HCT116 (cell line): ENCODE measurements around the gene VDAC2. TPM values are rescaled to one million over a fixed set of nuclear protein-coding genes. Genes with fewer than 3 reads are reported as not detected.
A peak's percentile ranks its signal among the peaks of the same experiment; 100 is the strongest.

Experiments used
- ATAC-seq: fragments of 200-7000 bp; cut with Tn5 transposase; 2 replicates; pipeline ENCODE4 v1.9.1; 2020; ENCODE audit warnings: mild to moderate bottlenecking, moderate library complexity
- BruUV-seq: library from RNA; stranded (reverse); fragments of 400-500 nt; replicated peaks from 2 replicates; lab custom pipeline; 2021; lab: Mats Ljungman, UMichigan
- CTCF ChIA-PET: fragments of 300-600 bp; sonication (Branson Sonifier 250); formaldehyde crosslinking; loops from one replicate; lab custom pipeline; 2021; ENCODE audit warnings: antibody characterized with exemption; lab: Charles Lee
- POLR2A ChIA-PET: fragments of 300-600, 350-600 bp; sonication (Branson Sonifier 250); formaldehyde crosslinking; loops from one replicate; lab custom pipeline; 2021; ENCODE audit warnings: antibody characterized with exemption; lab: Charles Lee
- RAD21 ChIA-PET, 2 experiments: fragments of 300-600 bp; sonication (Branson Sonifier 250); formaldehyde crosslinking; loops; one replicate each; lab custom pipeline; 2023; ENCODE audit warnings: low total read pairs in 2 of 2; ENCODE audit not compliant: uncharacterized antibody in 2 of 2, unreplicated experiment in 2 of 2, low non-redundant PET in 1 of 2; lab: Charles Lee
- DNase-seq: peaks from one replicate; pipeline ENCODE4 v3.0.0-alpha.2; 2010; ENCODE audit warnings: low read depth, low spot score
- H2AFZ ChIP-seq: fragments of 200-600 bp; shearing (Covaris generic), sonication (generic); 2 replicates; pipeline ENCODE4 v1.6.1; 2017; ENCODE audit warnings: low read depth, mixed run types, mixed read lengths, antibody characterized with exemption, low read length; ENCODE audit not compliant: poor library complexity, severe bottlenecking
- H3K27ac ChIP-seq: 2 replicates; pipeline ENCODE4 v1.5.1; 2012; ENCODE audit warnings: low read depth, low read length
- H3K27me3 ChIP-seq: fragments of 200-600 bp; sonication (generic); 2 replicates; pipeline ENCODE4 v1.6.1; 2016; ENCODE audit warnings: mixed run types, low read length, mixed read lengths; ENCODE audit not compliant: insufficient read depth
- H3K36me3 ChIP-seq, 2 experiments: fragments of 200-500 bp in 1 of 2; fragments of 200-600 bp in 1 of 2; sonication (Bioruptor generic) in 1 of 2; sonication (generic) in 1 of 2; 2 replicates each; pipeline versions ENCODE4 v1.5.1 to v1.6.1; 2014 to 2016; ENCODE audit warnings: low read length in 2 of 2, inconsistent platforms in 1 of 2, mixed read lengths in 1 of 2, mixed run types in 1 of 2; ENCODE audit not compliant: insufficient read depth in 2 of 2, control insufficient read depth in 1 of 2
- H3K4me1 ChIP-seq, 2 experiments: fragments of 200-600 bp in 1 of 2; sonication (generic) in 1 of 2; 2 replicates each; pipeline versions ENCODE4 v1.5.1 to v1.6.1; 2012 to 2017; ENCODE audit warnings: low read length in 2 of 2, inconsistent platforms in 1 of 2, mild to moderate bottlenecking in 1 of 2, mixed read lengths in 1 of 2, mixed run types in 1 of 2, moderate library complexity in 1 of 2; ENCODE audit not compliant: insufficient read depth in 2 of 2, control insufficient read depth in 1 of 2
- H3K4me2 ChIP-seq: fragments of 200-600 bp; sonication (generic); 2 replicates; pipeline ENCODE4 v1.6.1; 2017; ENCODE audit warnings: mixed run types, low read length, mixed read lengths
- H3K4me3 ChIP-seq, 2 experiments: fragments of 200-600 bp in 1 of 2; sonication (generic) in 1 of 2; replicated peaks in 1 of 2; 2 replicates each; pipeline ENCODE4 v1.5.1; 2011 to 2016; ENCODE audit warnings: low read length in 2 of 2, control low read depth in 1 of 2, low read depth in 1 of 2, mild to moderate bottlenecking in 1 of 2, mixed read lengths in 1 of 2, mixed run types in 1 of 2
- H3K79me2 ChIP-seq: fragments of 200-600 bp; sonication (generic); 2 replicates; pipeline ENCODE4 v1.6.1; 2017; ENCODE audit warnings: mild to moderate bottlenecking, mixed run types, low read length, moderate library complexity, mixed read lengths; ENCODE audit not compliant: insufficient read depth
- H3K9ac ChIP-seq: fragments of 200-600 bp; sonication (generic); 2 replicates; pipeline ENCODE4 v1.6.1; 2016; ENCODE audit warnings: low read length, mixed read lengths
- H3K9me2 ChIP-seq: fragments of 200-600 bp; sonication (generic), shearing (Covaris generic); 2 replicates; pipeline ENCODE4 v1.6.1; 2017; ENCODE audit warnings: mixed run types, mild to moderate bottlenecking, moderate library complexity; ENCODE audit not compliant: insufficient read depth
- H3K9me3 ChIP-seq, 2 experiments: fragments of 200-500 bp in 1 of 2; fragments of 200-600 bp in 1 of 2; sonication (Bioruptor generic) in 1 of 2; sonication (generic) in 1 of 2; 2 replicates each; pipeline ENCODE4 v1.6.1; 2014 to 2017; ENCODE audit warnings: low read length in 2 of 2, mixed read lengths in 2 of 2, inconsistent platforms in 1 of 2, low read depth in 1 of 2, mild to moderate bottlenecking in 1 of 2, mixed run types in 1 of 2, moderate library complexity in 1 of 2; ENCODE audit not compliant: control insufficient read depth in 1 of 2, insufficient read depth in 1 of 2
- H4K20me1 ChIP-seq: fragments of 200-600 bp; sonication (generic), shearing (Covaris generic); 2 replicates; pipeline ENCODE4 v1.6.1; 2017; ENCODE audit warnings: mixed run types, mild to moderate bottlenecking, moderate library complexity; ENCODE audit not compliant: insufficient read depth
- ATF3 ChIP-seq: IDR thresholded peaks from 2 replicates; pipeline ENCODE4 v1.6.1; 2012
- CBX3 ChIP-seq: IDR thresholded peaks from 2 replicates; pipeline ENCODE4 v1.6.1; 2012; ENCODE audit warnings: low read depth
- CEBPB ChIP-seq: IDR thresholded peaks from 2 replicates; pipeline ENCODE4 v1.6.1; 2012; ENCODE audit warnings: low read depth
- CTCF ChIP-seq, 3 experiments: fragments of 200-600 bp in 1 of 3; sonication (generic) in 1 of 3; IDR thresholded peaks in 2 of 3; conservative IDR thresholded peaks in 1 of 3; 2 replicates each; pipeline ENCODE4 v1.5.1; 2012 to 2017; ENCODE audit warnings: low read depth in 2 of 3, low read length in 2 of 3, antibody characterized with exemption in 1 of 3, borderline replicate concordance in 1 of 3, control low read depth in 1 of 3, mild to moderate bottlenecking in 1 of 3, mixed read lengths in 1 of 3, mixed run types in 1 of 3, moderate library complexity in 1 of 3; ENCODE audit not compliant: insufficient read depth in 1 of 3
- EGR1 ChIP-seq: IDR thresholded peaks from 2 replicates; pipeline ENCODE4 v1.6.1; 2012; ENCODE audit warnings: low read depth
- ELF1 ChIP-seq: IDR thresholded peaks from 2 replicates; pipeline ENCODE4 v1.6.1; 2012; ENCODE audit warnings: low read depth, borderline replicate concordance
- EZH2 ChIP-seq: fragments of 200-600 bp; sonication (generic); IDR thresholded peaks from 2 replicates; pipeline ENCODE4 v1.6.1; 2017; ENCODE audit warnings: antibody characterized with exemption, mixed run types
- FOSL1 ChIP-seq: IDR thresholded peaks from 2 replicates; pipeline ENCODE4 v1.6.1; 2012; ENCODE audit warnings: low read depth
- JUND ChIP-seq: IDR thresholded peaks from 2 replicates; pipeline ENCODE4 v1.6.1; 2012
- MAX ChIP-seq: IDR thresholded peaks from 2 replicates; pipeline ENCODE4 v1.6.1; 2012
- POLR2A ChIP-seq: IDR thresholded peaks from 2 replicates; pipeline ENCODE4 v1.7.0; 2011; ENCODE audit warnings: borderline replicate concordance; ENCODE audit not compliant: insufficient read depth, insufficient read length; ENCODE audit errors: extremely low read depth
- POLR2AphosphoS5 ChIP-seq: IDR thresholded peaks from 2 replicates; pipeline ENCODE4 v1.6.1; 2011; ENCODE audit warnings: mild to moderate bottlenecking, low read depth, low read length, moderate library complexity
- RAD21 ChIP-seq: IDR thresholded peaks from 2 replicates; pipeline ENCODE4 v1.6.1; 2012; ENCODE audit warnings: low read depth, mild to moderate bottlenecking
- REST ChIP-seq: IDR thresholded peaks from 2 replicates; pipeline ENCODE4 v1.6.1; 2012; ENCODE audit warnings: low read depth
- SIN3A ChIP-seq: IDR thresholded peaks from 2 replicates; pipeline ENCODE4 v1.6.1; 2012; ENCODE audit warnings: low read depth
- SRF ChIP-seq: IDR thresholded peaks from 2 replicates; pipeline ENCODE4 v1.6.1; 2012; ENCODE audit warnings: low read depth
- TCF7L2 ChIP-seq: IDR thresholded peaks from 2 replicates; pipeline ENCODE4 v1.7.0; 2011; ENCODE audit warnings: borderline replicate concordance, inconsistent platforms; ENCODE audit not compliant: insufficient read depth, insufficient read length; ENCODE audit errors: extremely low read depth
- ZFX ChIP-seq: fragments of 450-650 bp; IDR thresholded peaks from 2 replicates; pipeline ENCODE4 v1.6.1; 2017
- intact Hi-C: fragments of 100-400 bp; cut with micrococcal nuclease; formaldehyde crosslinking; loops from 2 replicates; pipeline ENCODE4 v1.10.0; 2022
- total RNA-seq: library from RNA; stranded (reverse); gene quantifications from one replicate; pipeline ENCODE4 v1.2.1, GENCODE V29; 2021; ENCODE audit not compliant: unreplicated experiment

VDAC2 gene
- total RNA-seq, 1 experiment from 2014 or later: 289 TPM

GRCh38 chr10:75228834-75229233 lies 18.2 kb downstream of the VDAC2 start:
- no peak for ATAC-seq
- H3K4me1 ChIP-seq: peaks cover 2 to 30% of the 10 kb centered on the region in 2 experiments; a peak in 3 of 4 replicates
- H3K9me3 ChIP-seq: no peaks in the 10 kb centered on the region
- no TSS peak for BruUV-seq
- H3K36me3 ChIP-seq: peaks cover 36 to 52% of the 10 kb centered on the region in 2 experiments
- ChIA-PET CTCF (interaction anchor here (1.3 kb wide), 1 partner anchor 41 kb away, joined by 3 read pairs; no protein-coding TSS in a partner anchor), RAD21 (no interaction called here), POLR2A (interaction anchor here (1.0 to 1.6 kb wide), 2 partner anchors 18 kb away, joined by 3 to 4 read pairs; partner anchors contain the start of gene VDAC2)
- no peaks in the 10 kb centered on the region for H3K27me3 ChIP-seq
- DNase-seq: no peak
- intact Hi-C loops: no loop called here
- H3K9me2 ChIP-seq: no peaks in the 10 kb centered on the region
- TF ChIP-seq ELF1 (no peak), POLR2A (no peak), JUND (no peak), FOSL1 (no peak), ZFX (no peak), CTCF (IDR thresholded peaks at IDR 0.05 in 2 of 3, conservative IDR thresholded peaks at IDR 0.05 in 1 of 3; ENCODE audit: borderline replicate concordance in 1 of 3, insufficient read depth in 1 of 3, low read depth in 2 of 3, low read length in 2 of 3) (no peak), EGR1 (no peak), REST (no peak), CBX3 (no peak), MAX (no peak), SIN3A (no peak), ATF3 (no peak), TCF7L2 (no peak), EZH2 (no peak), RAD21 (no peak), POLR2AphosphoS5 (no peak), CEBPB (no peak), SRF (no peak)
- peaks cover 33% of the 10 kb centered on the region; the same call in 1 of the 2 replicates for H4K20me1 ChIP-seq
- H3K9ac ChIP-seq: no peak overlapping the region
- peaks cover 84% of the 10 kb centered on the region for H3K79me2 ChIP-seq
- peak overlapping the region; percentile 5; the same call in 1 of the 2 replicates for H3K27ac ChIP-seq
- H3K4me2 ChIP-seq: no peak overlapping the region
- no peak overlapping the region for H3K4me3 ChIP-seq
- no peak overlapping the region for H2AFZ ChIP-seq
